ENCODE data around the gene TCL1B. TPM values are rescaled to one million over a fixed set of nuclear protein-coding genes. Genes with fewer than 3 reads are reported as not detected.

The TCL1B gene
- total RNA-seq, 4 donors from 2014 or later = not detected

DNA sequence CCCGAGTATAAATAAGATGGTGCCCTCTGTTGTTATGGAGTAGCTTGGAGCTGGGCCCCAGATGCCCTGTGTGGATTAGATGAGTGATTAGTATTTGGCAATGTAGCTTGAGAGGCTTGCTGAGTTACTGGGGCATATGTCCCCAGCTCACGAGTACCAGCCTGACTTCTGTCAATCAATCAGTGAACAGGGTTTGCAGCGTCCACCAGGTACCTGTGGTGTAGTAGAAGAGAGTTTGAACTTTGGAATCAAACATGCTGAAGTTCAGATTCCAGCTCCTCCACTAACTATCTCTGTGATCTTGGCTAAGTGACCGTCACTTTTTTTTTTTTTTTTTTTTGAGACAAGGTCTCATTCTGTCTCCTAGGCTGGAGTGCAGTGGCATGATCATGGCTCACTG lies 11.6 kb upstream of the TCL1B start:
- ATAC-seq = no peak
- peaks cover 32% of the 10 kb centered on the region for H3K27me3 ChIP-seq
- H3K4me3 ChIP-seq = no peak overlapping the region
- peaks cover 0 to 12% (median 0%) of the 10 kb centered on the region in 3 donors for H3K9me3 ChIP-seq
- no peak overlapping the region for H3K27ac ChIP-seq
- no peaks in the 10 kb centered on the region for H3K4me1 ChIP-seq
- TF ChIP-seq, protein P1, sequence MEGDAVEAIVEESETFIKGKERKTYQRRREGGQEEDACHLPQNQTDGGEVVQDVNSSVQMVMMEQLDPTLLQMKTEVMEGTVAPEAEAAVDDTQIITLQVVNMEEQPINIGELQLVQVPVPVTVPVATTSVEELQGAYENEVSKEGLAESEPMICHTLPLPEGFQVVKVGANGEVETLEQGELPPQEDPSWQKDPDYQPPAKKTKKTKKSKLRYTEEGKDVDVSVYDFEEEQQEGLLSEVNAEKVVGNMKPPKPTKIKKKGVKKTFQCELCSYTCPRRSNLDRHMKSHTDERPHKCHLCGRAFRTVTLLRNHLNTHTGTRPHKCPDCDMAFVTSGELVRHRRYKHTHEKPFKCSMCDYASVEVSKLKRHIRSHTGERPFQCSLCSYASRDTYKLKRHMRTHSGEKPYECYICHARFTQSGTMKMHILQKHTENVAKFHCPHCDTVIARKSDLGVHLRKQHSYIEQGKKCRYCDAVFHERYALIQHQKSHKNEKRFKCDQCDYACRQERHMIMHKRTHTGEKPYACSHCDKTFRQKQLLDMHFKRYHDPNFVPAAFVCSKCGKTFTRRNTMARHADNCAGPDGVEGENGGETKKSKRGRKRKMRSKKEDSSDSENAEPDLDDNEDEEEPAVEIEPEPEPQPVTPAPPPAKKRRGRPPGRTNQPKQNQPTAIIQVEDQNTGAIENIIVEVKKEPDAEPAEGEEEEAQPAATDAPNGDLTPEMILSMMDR (IDR thresholded peaks at IDR 0.05) = no peak
- no peak for TF ChIP-seq EP300 (IDR thresholded peaks at IDR 0.05)
- no peaks in the 10 kb centered on the region for H3K36me3 ChIP-seq
- WGBS, 2 donors (ENCODE audit: low coverage in 1 of 2) = 88 to 97% methylated on average over 4 of the region's 4 CpGs

DNA sequence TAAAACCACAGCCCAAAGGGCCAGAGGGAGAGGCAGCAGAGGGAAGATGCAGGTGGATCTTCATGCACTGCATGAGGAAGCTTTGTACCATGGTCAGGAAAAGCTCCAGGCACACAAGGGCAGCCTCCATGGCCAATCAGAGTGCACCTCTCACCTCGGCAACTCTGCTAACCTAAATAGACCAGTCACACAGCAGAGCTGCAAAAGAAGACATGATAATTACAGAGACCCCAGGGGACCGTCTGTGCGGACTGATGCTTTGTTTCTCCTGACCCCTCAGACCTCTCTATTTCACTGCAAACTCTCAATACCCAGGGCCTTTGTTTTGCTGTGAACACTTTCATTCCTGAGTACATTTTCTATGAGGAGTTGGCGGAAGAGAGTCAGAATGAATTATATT lies 10.7 kb upstream of the TCL1B start:
- WGBS, 2 donors (ENCODE audit: low coverage in 1 of 2) = 61 to 80% methylated on average over 1 to 4 of the region's 4 CpGs
- Histone ChIP-seq H3K4me3 (no peak overlapping the region), H3K9me3 (peaks cover 0 to 12% (median 0%) of the 10 kb centered on the region in 3 donors), H3K27ac (no peak overlapping the region), H3K4me1 (no peaks in the 10 kb centered on the region), H3K27me3 (peaks cover 32% of the 10 kb centered on the region), H3K36me3 (no peaks in the 10 kb centered on the region)
- ATAC-seq = no peak
- TF ChIP-seq POLR2AphosphoS5 (IDR thresholded peaks at IDR 0.05) (no peak), POLR2A (IDR thresholded peaks at IDR 0.05) (no peak), EP300 (IDR thresholded peaks at IDR 0.05) (no peak)
- TF ChIP-seq, protein P1 (IDR thresholded peaks at IDR 0.05) = no peak

DNA sequence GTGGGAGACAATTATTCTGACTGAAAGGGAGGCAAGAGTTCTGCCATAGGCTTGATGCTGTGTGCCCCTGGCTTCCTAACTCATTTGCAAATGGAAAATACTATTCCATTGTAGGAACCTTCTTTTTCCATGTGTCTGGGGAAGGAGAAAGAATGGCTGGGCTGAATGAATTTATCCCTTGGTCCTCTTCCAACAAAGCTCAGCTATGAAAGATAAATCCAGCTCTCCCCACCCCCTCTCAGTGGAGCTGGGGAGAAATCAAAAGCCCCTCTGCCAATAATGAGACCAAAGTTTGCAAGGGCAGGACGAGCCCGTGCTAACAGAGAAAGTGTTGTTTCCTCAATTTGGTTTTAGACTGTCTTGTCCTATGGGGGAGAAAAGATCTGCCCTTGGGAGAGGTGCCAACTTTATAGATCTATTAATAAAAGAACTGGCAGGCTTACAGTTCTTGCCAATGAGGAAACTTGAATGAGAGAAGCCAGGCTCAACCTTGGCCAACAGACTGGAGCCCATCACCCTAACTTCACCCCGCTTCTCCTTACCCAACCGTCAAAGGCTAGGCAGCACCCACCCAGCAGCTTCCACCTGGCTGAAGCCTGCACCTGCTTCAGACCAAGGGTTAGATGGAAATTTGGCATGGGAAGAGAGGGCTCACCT lies 8.9 kb upstream of the TCL1B start:
- Histone ChIP-seq H3K4me1 (no peaks in the 10 kb centered on the region), H3K27ac (no peak overlapping the region), H3K27me3 (peaks cover 32% of the 10 kb centered on the region), H3K36me3 (no peaks in the 10 kb centered on the region), H3K9me3 (peaks cover 0 to 12% (median 0%) of the 10 kb centered on the region in 3 donors), H3K4me3 (no peak overlapping the region)
- TF ChIP-seq POLR2A (IDR thresholded peaks at IDR 0.05) = no peak
- TF ChIP-seq EP300 (IDR thresholded peaks at IDR 0.05) = no peak
- no peak for TF ChIP-seq POLR2AphosphoS5 (IDR thresholded peaks at IDR 0.05)
- TF ChIP-seq, protein P1 (IDR thresholded peaks at IDR 0.05) = no peak
- WGBS, 2 donors (ENCODE audit: low coverage in 1 of 2) = 80% methylated on average over 1 of the region's 4 CpGs; no CpG with 5 or more reads in 1 of the 2 donors
- ATAC-seq = no peak

DNA sequence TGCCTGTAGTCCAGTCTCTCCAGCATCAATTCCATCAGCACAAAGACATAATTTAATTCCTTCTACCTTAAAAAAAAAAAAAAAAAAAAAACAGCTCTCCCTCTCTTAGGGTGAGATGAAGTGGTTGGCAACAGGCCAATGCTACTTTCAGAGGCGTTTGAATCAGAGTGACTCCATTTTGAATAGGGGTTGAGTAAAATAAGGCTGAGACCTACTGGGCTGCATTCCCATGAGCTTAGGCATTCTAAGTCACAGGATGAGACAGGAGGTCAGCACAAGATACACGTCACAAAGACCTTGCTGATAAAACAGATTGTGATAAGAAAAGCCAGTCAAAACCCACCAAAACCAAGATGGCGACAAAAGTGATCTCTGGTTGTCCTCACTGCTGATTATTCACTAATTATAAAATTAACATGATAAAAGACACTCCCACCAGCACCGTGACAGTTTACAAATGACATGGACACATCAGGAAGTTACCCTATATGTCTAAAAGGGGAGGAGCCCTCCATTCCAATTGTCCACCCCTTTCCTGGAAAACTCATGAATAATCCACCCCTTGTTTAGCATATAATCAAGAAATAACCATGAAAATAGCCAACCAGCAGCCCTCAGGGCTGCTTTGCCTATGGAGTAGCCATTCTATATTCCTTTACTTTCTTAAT lies 6.9 kb upstream of the TCL1B start:
- WGBS, 2 donors (ENCODE audit: low coverage in 1 of 2) = 49 to 61% methylated on average over 3 to 4 of the region's 4 CpGs
- H3K27ac ChIP-seq = no peak overlapping the region
- H3K36me3 ChIP-seq = no peaks in the 10 kb centered on the region

More for the DNA sequence above, 6.9 kb upstream of the TCL1B start:
- Histone ChIP-seq H3K4me3 (no peak overlapping the region), H3K9me3 (peaks cover 0 to 12% (median 0%) of the 10 kb centered on the region in 3 donors), H3K27me3 (peaks cover 38% of the 10 kb centered on the region), H3K4me1 (no peaks in the 10 kb centered on the region)
- no peak for TF ChIP-seq EP300 (IDR thresholded peaks at IDR 0.05)
- TF ChIP-seq POLR2A (IDR thresholded peaks at IDR 0.05) = no peak
- TF ChIP-seq POLR2AphosphoS5 (IDR thresholded peaks at IDR 0.05) = no peak
- TF ChIP-seq, protein P1 (IDR thresholded peaks at IDR 0.05) = no peak
- ATAC-seq = no peak

Data from gastroesophageal sphincter (tissue), 4 donors.